Measurements from ENCODE around the gene STIMATE.

STIMATE gene

DNA sequence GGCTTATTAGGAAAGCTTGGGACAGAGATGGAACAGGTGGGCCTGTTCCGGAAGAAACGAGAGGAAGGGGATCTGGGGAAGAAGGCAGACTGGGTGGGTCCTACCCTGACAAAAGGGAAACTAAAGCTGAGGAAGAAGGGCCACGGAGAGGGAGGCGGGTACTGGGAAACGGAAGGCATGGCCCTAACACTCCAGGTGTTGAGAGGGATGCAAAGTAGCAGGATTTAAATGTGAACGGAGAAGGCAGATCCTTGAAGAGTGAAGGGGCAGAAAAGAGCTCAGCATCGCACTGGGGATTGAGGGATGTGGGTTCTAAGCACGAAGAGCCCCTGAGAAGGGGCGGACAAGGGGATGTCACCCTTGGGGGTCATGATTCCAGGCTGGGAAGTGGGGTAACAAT, 735 bp downstream of the STIMATE start:
- Mint-ChIP-seq H3K4me1 (peaks cover 24% of the 10 kb centered on the region), H3K9me3 (no peaks in the 10 kb centered on the region), H3K4me3 (peak overlapping the region; percentile 98), H3K27me3 (ENCODE audit: low read depth, poor library complexity) (peaks cover 10% of the 10 kb centered on the region), H3K27ac (no peak overlapping the region), H3K36me3 (ENCODE audit: low read depth) (no peaks in the 10 kb centered on the region)
- TF ChIP-seq, protein P1, sequence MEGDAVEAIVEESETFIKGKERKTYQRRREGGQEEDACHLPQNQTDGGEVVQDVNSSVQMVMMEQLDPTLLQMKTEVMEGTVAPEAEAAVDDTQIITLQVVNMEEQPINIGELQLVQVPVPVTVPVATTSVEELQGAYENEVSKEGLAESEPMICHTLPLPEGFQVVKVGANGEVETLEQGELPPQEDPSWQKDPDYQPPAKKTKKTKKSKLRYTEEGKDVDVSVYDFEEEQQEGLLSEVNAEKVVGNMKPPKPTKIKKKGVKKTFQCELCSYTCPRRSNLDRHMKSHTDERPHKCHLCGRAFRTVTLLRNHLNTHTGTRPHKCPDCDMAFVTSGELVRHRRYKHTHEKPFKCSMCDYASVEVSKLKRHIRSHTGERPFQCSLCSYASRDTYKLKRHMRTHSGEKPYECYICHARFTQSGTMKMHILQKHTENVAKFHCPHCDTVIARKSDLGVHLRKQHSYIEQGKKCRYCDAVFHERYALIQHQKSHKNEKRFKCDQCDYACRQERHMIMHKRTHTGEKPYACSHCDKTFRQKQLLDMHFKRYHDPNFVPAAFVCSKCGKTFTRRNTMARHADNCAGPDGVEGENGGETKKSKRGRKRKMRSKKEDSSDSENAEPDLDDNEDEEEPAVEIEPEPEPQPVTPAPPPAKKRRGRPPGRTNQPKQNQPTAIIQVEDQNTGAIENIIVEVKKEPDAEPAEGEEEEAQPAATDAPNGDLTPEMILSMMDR (IDR thresholded peaks at IDR 0.05) = no peak
- DNase-seq = no peak

DNA sequence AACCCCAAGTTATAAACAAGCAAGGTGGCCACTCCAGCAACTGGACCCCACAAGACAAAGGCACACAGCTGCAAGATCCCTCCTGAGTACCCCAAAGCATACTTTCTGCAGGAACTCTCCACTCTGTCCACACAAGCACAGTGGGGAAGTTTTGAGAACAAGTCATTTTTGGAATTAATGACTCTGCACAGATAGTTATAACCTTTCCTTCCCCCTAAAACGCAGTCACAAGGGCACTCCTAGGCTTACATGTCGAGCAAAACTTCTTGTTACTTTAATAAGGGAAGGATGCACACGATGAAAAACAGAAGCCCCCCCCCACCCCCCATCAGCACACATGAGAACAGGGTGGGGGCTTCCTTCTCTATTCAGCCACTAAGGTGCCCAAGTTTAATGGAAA, 1.2 kb downstream of the STIMATE start:
- H3K36me3 Mint-ChIP-seq (ENCODE audit: low read depth) = no peaks in the 10 kb centered on the region
- TF ChIP-seq, protein P1 (IDR thresholded peaks at IDR 0.05) = no peak
- no peaks in the 10 kb centered on the region for H3K9me3 Mint-ChIP-seq
- H3K4me1 Mint-ChIP-seq = peaks cover 24% of the 10 kb centered on the region
- no peak for DNase-seq
- peaks cover 10% of the 10 kb centered on the region for H3K27me3 Mint-ChIP-seq (ENCODE audit: low read depth, poor library complexity)
- H3K4me3 Mint-ChIP-seq = peak overlapping the region; percentile 98
- H3K27ac Mint-ChIP-seq = no peak overlapping the region

DNA sequence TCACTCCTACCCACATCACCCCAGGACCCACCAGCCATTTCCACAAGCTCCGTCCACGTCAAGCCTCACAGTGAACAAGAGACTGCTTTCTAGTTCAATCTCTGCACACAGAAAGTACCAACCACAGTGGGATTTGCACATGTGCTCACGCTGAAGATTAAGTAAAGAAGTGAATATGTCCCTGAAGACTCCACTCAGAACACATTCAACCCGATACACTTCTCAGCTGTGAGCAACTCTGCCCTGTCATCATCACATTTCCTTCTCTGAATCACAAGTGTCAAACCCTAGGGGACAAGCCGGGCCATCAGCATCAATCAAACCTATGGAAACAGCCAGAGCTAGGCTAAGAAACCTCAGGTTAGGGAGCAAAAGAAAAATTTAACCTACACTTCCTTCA, 1.9 kb downstream of the STIMATE start:
- Mint-ChIP-seq H3K27me3 (ENCODE audit: low read depth, poor library complexity) (peaks cover 10% of the 10 kb centered on the region), H3K4me3 (peak overlapping the region; percentile 98), H3K4me1 (peaks cover 24% of the 10 kb centered on the region), H3K36me3 (ENCODE audit: low read depth) (no peaks in the 10 kb centered on the region), H3K27ac (no peak overlapping the region), H3K9me3 (no peaks in the 10 kb centered on the region)
- TF ChIP-seq, protein P1 (IDR thresholded peaks at IDR 0.05) = no peak
- DNase-seq = no peak

DNA sequence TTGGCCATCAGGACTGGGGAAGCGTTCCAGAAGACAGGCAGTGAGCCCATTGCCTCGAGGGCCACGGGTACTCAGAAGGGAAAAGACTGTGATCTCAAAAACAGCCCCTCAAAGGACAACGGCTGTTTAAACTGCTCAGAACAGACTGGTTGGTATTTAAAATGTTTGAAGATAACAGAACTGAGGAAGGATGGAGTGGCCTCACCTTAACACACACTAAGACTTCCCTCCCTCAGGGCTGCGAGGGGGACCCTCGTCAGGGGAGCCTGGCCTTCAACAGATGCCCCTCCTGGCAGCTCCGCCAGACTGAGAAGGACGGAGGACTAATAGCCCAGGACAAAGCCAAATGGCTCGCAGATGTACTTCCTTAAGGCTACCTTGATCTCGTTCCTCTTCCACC, 2.6 kb downstream of the STIMATE start:
- DNase-seq = no peak
- Mint-ChIP-seq H3K36me3 (ENCODE audit: low read depth) (no peaks in the 10 kb centered on the region), H3K27me3 (ENCODE audit: low read depth, poor library complexity) (peaks cover 10% of the 10 kb centered on the region), H3K27ac (no peak overlapping the region), H3K4me1 (peaks cover 24% of the 10 kb centered on the region), H3K9me3 (no peaks in the 10 kb centered on the region), H3K4me3 (no peak overlapping the region)
- TF ChIP-seq, protein P1 (IDR thresholded peaks at IDR 0.05) = no peak

DNA sequence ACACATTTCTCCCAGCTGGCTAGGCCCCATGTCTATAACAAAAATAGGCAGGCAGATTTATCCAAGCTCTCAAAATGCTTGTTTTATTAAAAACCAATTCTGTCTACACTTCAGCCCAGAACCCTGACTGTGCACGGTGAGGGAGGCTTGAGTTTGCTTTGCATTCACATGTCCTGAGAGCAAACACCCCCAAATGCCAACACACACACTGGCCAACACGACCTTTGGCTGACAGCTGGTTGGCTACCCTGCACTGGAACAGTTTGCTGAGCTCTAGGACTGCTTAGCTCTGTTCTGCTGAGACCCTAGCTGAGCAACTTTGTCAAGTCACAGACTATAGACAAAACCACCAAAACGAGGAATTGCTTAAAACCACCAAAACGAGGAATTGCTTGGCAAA, 3.6 kb downstream of the STIMATE start:
- Mint-ChIP-seq H3K27me3 (ENCODE audit: low read depth, poor library complexity) (peaks cover 6% of the 10 kb centered on the region), H3K9me3 (no peaks in the 10 kb centered on the region), H3K27ac (no peak overlapping the region), H3K4me1 (peaks cover 24% of the 10 kb centered on the region), H3K4me3 (no peak overlapping the region), H3K36me3 (ENCODE audit: low read depth) (no peaks in the 10 kb centered on the region)
- no peak for DNase-seq
- TF ChIP-seq, protein P1 (IDR thresholded peaks at IDR 0.05) = no peak

DNA sequence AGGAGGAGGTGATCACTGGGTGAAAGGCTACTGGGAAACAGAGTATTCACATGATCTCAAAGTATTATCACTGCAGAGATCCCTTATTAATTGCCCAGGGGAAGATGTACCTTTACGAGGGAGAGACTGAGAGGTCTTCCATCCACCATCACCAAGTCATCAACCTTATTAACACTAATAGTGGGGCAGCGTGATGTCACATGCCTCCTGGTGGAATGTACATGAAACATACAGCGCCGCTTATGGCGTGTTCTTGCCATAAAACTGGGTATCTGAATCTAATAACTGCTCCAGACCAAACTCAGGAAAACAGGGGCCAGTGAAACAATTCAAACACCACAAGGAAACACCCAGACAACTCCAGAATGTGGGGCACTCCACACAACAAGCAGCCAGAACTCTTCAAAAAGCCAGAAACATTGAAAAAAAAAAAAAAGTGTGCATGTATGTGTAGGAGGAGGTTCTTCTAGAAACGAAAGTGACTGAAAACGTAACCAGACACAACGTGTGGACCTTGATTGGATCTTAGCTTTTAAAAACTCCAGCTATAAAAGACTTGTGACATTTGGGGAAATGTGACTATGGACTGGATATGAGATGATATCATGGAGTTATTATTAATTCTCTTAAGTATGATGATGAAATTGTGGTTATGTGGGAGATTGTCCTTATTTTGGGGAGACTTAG, 4.6 kb downstream of the STIMATE start:
- H3K27ac Mint-ChIP-seq = no peak overlapping the region
- no peak for DNase-seq
- H3K4me1 Mint-ChIP-seq = peaks cover 19% of the 10 kb centered on the region
- H3K27me3 Mint-ChIP-seq (ENCODE audit: low read depth, poor library complexity) = peaks cover 6% of the 10 kb centered on the region
- H3K4me3 Mint-ChIP-seq = no peak overlapping the region
- H3K36me3 Mint-ChIP-seq (ENCODE audit: low read depth) = no peaks in the 10 kb centered on the region
- no peaks in the 10 kb centered on the region for H3K9me3 Mint-ChIP-seq
- TF ChIP-seq, protein P1 (IDR thresholded peaks at IDR 0.05) = no peak

Measured in nephron progenitor cell (in vitro differentiated cells).